ENCODE data around the gene LRRC61. TPM values are rescaled to one million over a fixed set of nuclear protein-coding genes. Genes with fewer than 3 reads are reported as not detected.

Gene LRRC61
- total RNA-seq, 1 donor = 4.0 TPM

DNA sequence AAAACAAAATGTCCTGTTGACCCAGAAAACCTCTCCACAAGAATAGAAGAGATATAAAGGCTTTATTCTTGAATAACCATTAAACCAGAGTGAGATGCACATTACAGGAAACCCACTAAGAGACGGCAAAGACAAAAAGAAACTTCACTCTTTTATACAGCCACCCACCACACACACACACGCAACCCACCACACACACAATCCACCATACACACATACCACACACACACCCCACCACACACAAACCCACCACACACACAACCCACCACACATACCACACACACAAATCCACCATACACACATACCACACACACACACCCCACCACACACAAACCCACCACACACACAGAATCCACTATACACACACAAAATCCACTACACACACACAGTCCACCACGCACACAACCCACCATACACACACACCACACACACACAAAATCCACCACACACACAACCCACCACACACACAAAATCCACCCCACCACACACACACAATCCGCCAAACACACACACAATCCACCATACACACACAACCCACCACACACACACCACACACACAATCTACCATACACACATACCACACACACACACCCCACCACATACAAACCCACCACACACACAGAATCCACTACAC is 36.0 kb downstream of the LRRC61 start:
- Histone ChIP-seq H3K4me2 (ENCODE audit: insufficient read depth, low read length) (no peak overlapping the region), H4K20me1 (ENCODE audit: insufficient read depth, low read length) (no peaks in the 10 kb centered on the region), H3K79me2 (ENCODE audit: insufficient read depth, low read length) (no peaks in the 10 kb centered on the region), H3K27ac (ENCODE audit: low read depth, low read length) (no peak overlapping the region), H3K36me3 (ENCODE audit: insufficient read depth, low read length) (no peaks in the 10 kb centered on the region), H3K4me1 (ENCODE audit: insufficient read depth, low read length) (peaks cover 6% of the 10 kb centered on the region), H3K4me3 (ENCODE audit: insufficient read depth, low read length) (no peak overlapping the region), H3K27me3 (ENCODE audit: insufficient read depth, low read length) (no peaks in the 10 kb centered on the region), H3K9me3 (ENCODE audit: low read depth, low read length) (no peaks in the 10 kb centered on the region), H2AFZ (ENCODE audit: low read length) (no peak overlapping the region)
- no peak for DNase-seq (ENCODE audit: insufficient read length, low spot score, missing footprints)
- TF ChIP-seq CTCF (IDR thresholded peaks at IDR 0.05; ENCODE audit: extremely low read depth, low read depth, low read length) = no peak

GRCh38 chr7:150359622-150360362 is 36.6 kb downstream of the LRRC61 start:
- Histone ChIP-seq H4K20me1 (ENCODE audit: insufficient read depth, low read length) (no peaks in the 10 kb centered on the region), H3K4me3 (ENCODE audit: insufficient read depth, low read length) (no peak overlapping the region), H2AFZ (ENCODE audit: low read length) (no peak overlapping the region), H3K27ac (ENCODE audit: low read depth, low read length) (no peak overlapping the region), H3K79me2 (ENCODE audit: insufficient read depth, low read length) (no peaks in the 10 kb centered on the region), H3K9me3 (ENCODE audit: low read depth, low read length) (no peaks in the 10 kb centered on the region), H3K4me2 (ENCODE audit: insufficient read depth, low read length) (no peak overlapping the region), H3K36me3 (ENCODE audit: insufficient read depth, low read length) (no peaks in the 10 kb centered on the region), H3K4me1 (ENCODE audit: insufficient read depth, low read length) (peaks cover 6% of the 10 kb centered on the region), H3K27me3 (ENCODE audit: insufficient read depth, low read length) (no peaks in the 10 kb centered on the region)
- no peak for TF ChIP-seq CTCF (IDR thresholded peaks at IDR 0.05; ENCODE audit: extremely low read depth, low read depth, low read length)
- DNase-seq (ENCODE audit: insufficient read length, low spot score, missing footprints) = no peak

DNA sequence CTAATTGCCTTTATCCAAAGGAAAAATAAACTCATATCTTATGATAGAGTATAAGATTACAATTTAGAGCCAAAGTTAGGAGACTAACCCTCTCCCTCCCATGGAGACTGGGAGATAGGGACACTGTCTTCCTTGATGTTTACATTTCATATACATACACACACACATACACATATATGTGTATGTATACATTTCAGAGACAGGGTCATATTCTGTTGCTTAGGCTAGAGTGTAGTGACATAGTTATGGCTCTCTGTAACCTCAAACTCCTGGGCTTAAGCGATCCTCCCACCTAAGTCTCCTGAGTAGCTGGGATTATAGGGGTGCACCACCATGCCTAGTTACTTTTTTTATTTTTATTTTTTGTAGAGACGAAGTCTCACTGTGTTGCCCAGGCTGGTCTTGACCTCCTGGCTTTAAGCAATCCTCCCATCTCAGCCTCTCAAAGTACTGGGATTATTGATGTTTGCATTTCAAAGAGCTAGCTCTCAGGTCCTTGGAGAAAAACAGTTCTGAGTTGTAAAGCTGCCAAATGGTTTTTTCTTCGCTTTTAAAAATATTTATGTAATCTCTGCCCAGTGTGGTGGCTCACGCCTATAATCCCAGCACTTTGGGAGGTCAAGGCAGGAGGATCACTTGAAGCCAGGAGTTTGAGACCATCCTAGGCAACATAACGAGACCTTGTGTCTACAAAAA is 37.4 kb downstream of the LRRC61 start:
- no peak overlapping the region for H3K27ac ChIP-seq (ENCODE audit: low read depth, low read length)
- H3K4me3 ChIP-seq (ENCODE audit: insufficient read depth, low read length) = no peak overlapping the region
- no peak overlapping the region for H2AFZ ChIP-seq (ENCODE audit: low read length)
- H3K4me2 ChIP-seq (ENCODE audit: insufficient read depth, low read length) = no peak overlapping the region
- H3K36me3 ChIP-seq (ENCODE audit: insufficient read depth, low read length) = no peaks in the 10 kb centered on the region
- no peaks in the 10 kb centered on the region for H3K27me3 ChIP-seq (ENCODE audit: insufficient read depth, low read length)
- DNase-seq (ENCODE audit: insufficient read length, low spot score, missing footprints) = no peak
- no peaks in the 10 kb centered on the region for H3K9me3 ChIP-seq (ENCODE audit: low read depth, low read length)
- no peaks in the 10 kb centered on the region for H4K20me1 ChIP-seq (ENCODE audit: insufficient read depth, low read length)
- H3K79me2 ChIP-seq (ENCODE audit: insufficient read depth, low read length) = no peaks in the 10 kb centered on the region
- TF ChIP-seq CTCF (IDR thresholded peaks at IDR 0.05; ENCODE audit: extremely low read depth, low read depth, low read length) = no peak
- peaks cover 4% of the 10 kb centered on the region for H3K4me1 ChIP-seq (ENCODE audit: insufficient read depth, low read length)

DNA sequence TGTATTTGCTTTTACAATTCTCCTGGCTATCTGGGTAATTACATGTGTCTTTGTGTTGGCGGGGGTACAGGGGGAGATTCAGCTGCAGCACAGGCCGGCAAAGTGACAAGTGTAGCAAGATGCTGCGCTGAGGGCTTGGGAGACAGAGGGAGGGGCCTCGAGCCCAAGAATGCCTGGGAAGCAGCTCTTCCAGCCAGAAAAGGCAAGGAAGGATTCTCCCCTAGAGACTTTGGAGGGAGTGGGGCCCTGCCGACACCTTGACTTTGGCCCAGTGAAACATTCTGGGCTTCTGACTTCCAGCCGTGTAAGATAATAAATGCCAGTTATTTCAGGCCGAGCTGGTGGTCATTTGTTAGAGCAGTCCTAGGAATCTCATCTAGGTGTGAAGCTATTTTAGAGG is 38.2 kb downstream of the LRRC61 start:
- TF ChIP-seq CTCF (IDR thresholded peaks at IDR 0.05; ENCODE audit: extremely low read depth, low read depth, low read length) = no peak
- Histone ChIP-seq H3K27me3 (ENCODE audit: insufficient read depth, low read length) (no peaks in the 10 kb centered on the region), H3K4me3 (ENCODE audit: insufficient read depth, low read length) (no peak overlapping the region), H3K4me1 (ENCODE audit: insufficient read depth, low read length) (peaks cover 4% of the 10 kb centered on the region), H2AFZ (ENCODE audit: low read length) (no peak overlapping the region), H3K27ac (ENCODE audit: low read depth, low read length) (no peak overlapping the region), H3K9me3 (ENCODE audit: low read depth, low read length) (no peaks in the 10 kb centered on the region), H4K20me1 (ENCODE audit: insufficient read depth, low read length) (no peaks in the 10 kb centered on the region), H3K4me2 (ENCODE audit: insufficient read depth, low read length) (no peak overlapping the region), H3K36me3 (ENCODE audit: insufficient read depth, low read length) (no peaks in the 10 kb centered on the region), H3K79me2 (ENCODE audit: insufficient read depth, low read length) (no peaks in the 10 kb centered on the region)
- no peak for DNase-seq (ENCODE audit: insufficient read length, low spot score, missing footprints)

Data from osteoblast (primary cell).